ENCODE results near the gene FRMD8. TPM values are rescaled to one million over a fixed set of nuclear protein-coding genes. Genes with fewer than 3 reads are reported as not detected.

Gene FRMD8
- total and polyA plus RNA-seq, 9 of the 15 experiments (the other 6 are each of a cell fraction or from before 2014, with no cell fraction given), result 4.5 to 54.5 (median 15.8) TPM

DNA sequence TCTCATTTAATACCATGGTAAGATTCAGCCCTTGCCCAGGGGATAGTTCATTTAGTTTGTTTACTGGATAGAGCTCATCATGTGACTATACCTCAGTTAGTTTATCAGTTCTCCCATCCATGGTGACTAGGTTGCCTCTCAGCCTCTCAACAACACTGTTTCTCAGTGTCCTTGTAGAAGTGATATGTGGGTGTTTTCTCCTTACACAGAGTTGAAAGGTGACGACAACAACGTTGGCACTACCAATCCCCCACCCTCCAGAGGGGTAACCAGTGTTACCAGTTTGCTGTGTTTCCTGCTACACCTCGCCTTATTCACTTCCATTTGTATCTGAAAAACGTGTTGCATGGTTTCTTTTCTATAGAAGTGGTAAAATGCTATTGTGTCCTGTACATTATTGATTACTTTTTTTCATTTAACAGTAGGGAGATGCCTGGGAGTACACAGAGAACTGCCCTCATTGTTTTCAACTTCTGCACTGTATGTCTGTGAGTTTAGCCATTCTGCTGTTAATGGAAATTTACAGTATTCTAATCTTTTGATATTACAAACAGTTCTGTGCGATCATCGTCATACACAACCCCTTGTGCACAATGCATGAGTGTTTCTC, 47.7 kb downstream of the FRMD8 start (continued):
- TF ChIP-seq, protein P1, sequence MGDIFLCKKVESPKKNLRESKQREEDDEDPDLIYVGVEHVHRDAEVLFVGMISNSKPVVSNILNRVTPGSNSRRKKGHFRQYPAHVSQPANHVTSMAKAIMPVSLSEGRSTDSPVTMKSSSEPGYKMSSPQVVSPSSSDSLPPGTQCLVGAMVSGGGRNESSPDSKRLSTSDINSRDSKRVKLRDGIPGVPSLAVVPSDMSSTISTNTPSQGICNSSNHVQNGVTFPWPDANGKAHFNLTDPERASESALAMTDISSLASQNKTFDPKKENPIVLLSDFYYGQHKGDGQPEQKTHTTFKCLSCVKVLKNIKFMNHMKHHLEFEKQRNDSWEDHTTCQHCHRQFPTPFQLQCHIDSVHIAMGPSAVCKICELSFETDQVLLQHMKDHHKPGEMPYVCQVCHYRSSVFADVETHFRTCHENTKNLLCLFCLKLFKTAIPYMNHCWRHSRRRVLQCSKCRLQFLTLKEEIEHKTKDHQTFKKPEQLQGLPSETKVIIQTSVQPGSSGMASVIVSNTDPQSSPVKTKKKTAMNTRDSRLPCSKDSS (IDR thresholded peaks at IDR 0.05; ENCODE audit: low read depth, partially characterized antibody), result no peak
- TF ChIP-seq ZFP30 (CRISPR knock-in tag; IDR thresholded peaks at IDR 0.05; ENCODE audit: borderline replicate concordance), result no peak
- TF ChIP-seq RBM14 (IDR thresholded peaks at IDR 0.05; ENCODE audit: borderline replicate concordance, insufficient read depth, low read depth, low read length), result no peak
- TF ChIP-seq ZNF12 (CRISPR knock-in tag; IDR thresholded peaks at IDR 0.05), result no peak
- no peak for TF ChIP-seq ZNF224 (CRISPR knock-in tag; IDR thresholded peaks at IDR 0.05)
- no peak for TF ChIP-seq GTF2E2 (tag; IDR thresholded peaks at IDR 0.05)
- TF ChIP-seq ZFPM2 (CRISPR knock-in tag; IDR thresholded peaks at IDR 0.05), result no peak
- TF ChIP-seq, protein P2, sequence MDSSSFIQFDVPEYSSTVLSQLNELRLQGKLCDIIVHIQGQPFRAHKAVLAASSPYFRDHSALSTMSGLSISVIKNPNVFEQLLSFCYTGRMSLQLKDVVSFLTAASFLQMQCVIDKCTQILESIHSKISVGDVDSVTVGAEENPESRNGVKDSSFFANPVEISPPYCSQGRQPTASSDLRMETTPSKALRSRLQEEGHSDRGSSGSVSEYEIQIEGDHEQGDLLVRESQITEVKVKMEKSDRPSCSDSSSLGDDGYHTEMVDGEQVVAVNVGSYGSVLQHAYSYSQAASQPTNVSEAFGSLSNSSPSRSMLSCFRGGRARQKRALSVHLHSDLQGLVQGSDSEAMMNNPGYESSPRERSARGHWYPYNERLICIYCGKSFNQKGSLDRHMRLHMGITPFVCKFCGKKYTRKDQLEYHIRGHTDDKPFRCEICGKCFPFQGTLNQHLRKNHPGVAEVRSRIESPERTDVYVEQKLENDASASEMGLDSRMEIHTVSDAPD (CRISPR knock-in tag; IDR thresholded peaks at IDR 0.05), result no peak
- no peak for TF ChIP-seq RBM15 (IDR thresholded peaks at IDR 0.05; ENCODE audit: insufficient read depth, low read length)
- TF ChIP-seq, protein P3, sequence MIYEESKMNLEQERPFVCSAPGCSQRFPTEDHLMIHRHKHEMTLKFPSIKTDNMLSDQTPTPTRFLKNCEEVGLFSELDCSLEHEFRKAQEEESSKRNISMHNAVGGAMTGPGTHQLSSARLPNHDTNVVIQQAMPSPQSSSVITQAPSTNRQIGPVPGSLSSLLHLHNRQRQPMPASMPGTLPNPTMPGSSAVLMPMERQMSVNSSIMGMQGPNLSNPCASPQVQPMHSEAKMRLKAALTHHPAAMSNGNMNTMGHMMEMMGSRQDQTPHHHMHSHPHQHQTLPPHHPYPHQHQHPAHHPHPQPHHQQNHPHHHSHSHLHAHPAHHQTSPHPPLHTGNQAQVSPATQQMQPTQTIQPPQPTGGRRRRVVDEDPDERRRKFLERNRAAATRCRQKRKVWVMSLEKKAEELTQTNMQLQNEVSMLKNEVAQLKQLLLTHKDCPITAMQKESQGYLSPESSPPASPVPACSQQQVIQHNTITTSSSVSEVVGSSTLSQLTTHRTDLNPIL (CRISPR knock-in tag; IDR thresholded peaks at IDR 0.05), result no peak
- TF ChIP-seq ADNP (tag; IDR thresholded peaks at IDR 0.05), result no peak
- no peak for TF ChIP-seq NFIX (CRISPR knock-in tag; IDR thresholded peaks at IDR 0.05; ENCODE audit: low read depth)
- no peak for TF ChIP-seq FOXJ2 (tag; IDR thresholded peaks at IDR 0.05)
- TF ChIP-seq, protein P4, sequence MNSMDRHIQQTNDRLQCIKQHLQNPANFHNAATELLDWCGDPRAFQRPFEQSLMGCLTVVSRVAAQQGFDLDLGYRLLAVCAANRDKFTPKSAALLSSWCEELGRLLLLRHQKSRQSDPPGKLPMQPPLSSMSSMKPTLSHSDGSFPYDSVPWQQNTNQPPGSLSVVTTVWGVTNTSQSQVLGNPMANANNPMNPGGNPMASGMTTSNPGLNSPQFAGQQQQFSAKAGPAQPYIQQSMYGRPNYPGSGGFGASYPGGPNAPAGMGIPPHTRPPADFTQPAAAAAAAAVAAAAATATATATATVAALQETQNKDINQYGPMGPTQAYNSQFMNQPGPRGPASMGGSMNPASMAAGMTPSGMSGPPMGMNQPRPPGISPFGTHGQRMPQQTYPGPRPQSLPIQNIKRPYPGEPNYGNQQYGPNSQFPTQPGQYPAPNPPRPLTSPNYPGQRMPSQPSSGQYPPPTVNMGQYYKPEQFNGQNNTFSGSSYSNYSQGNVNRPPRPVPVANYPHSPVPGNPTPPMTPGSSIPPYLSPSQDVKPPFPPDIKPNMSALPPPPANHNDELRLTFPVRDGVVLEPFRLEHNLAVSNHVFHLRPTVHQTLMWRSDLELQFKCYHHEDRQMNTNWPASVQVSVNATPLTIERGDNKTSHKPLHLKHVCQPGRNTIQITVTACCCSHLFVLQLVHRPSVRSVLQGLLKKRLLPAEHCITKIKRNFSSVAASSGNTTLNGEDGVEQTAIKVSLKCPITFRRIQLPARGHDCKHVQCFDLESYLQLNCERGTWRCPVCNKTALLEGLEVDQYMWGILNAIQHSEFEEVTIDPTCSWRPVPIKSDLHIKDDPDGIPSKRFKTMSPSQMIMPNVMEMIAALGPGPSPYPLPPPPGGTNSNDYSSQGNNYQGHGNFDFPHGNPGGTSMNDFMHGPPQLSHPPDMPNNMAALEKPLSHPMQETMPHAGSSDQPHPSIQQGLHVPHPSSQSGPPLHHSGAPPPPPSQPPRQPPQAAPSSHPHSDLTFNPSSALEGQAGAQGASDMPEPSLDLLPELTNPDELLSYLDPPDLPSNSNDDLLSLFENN (IDR thresholded peaks at IDR 0.05; ENCODE audit: low read depth in 2 of 2, low read length in 2 of 2), result no peak
- TF ChIP-seq TEAD1 (CRISPR knock-in tag; IDR thresholded peaks at IDR 0.05), result 0 out of 4 replicates have a peak, but pooled peaks of 1 of the 2 experiments have one; percentile 35
- TF ChIP-seq KHSRP (IDR thresholded peaks at IDR 0.05), result 0 out of 2 replicates have a peak, but pooled peaks have one; percentile 29
- TF ChIP-seq CBFA2T3 (IDR thresholded peaks at IDR 0.05), result 0 out of 2 replicates have a peak, but pooled peaks have one; percentile 3
- TF ChIP-seq, protein P5, sequence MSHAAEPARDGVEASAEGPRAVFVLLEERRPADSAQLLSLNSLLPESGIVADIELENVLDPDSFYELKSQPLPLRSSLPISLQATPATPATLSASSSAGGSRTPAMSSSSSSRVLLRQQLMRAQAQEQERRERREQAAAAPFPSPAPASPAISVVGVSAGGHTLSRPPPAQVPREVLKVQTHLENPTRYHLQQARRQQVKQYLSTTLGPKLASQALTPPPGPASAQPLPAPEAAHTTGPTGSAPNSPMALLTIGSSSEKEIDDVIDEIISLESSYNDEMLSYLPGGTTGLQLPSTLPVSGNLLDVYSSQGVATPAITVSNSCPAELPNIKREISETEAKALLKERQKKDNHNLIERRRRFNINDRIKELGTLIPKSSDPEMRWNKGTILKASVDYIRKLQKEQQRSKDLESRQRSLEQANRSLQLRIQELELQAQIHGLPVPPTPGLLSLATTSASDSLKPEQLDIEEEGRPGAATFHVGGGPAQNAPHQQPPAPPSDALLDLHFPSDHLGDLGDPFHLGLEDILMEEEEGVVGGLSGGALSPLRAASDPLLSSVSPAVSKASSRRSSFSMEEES (CRISPR knock-in tag; IDR thresholded peaks at IDR 0.05), result peak; percentile 82

All from K562 (cell line).